ENCODE data around the gene PLA2G4D. TPM values are rescaled to one million over a fixed set of nuclear protein-coding genes. Genes with fewer than 3 reads are reported as not detected.

The PLA2G4D gene
- total RNA-seq, 4 donors from 2014 or later, result 0.19 to 5.9 (median 0.23) TPM

- Histone ChIP-seq H3K9me3 (no peaks in the 10 kb centered on the region), H3K4me3 (no peak overlapping the region), H3K27ac (no peak overlapping the region), H3K4me1 (peaks cover 4 to 16% (median 11%) of the 10 kb centered on the region in 3 donors), H3K27me3 (peaks cover 0 to 48% (median 0%) of the 10 kb centered on the region in 4 donors), H3K36me3 (no peaks in the 10 kb centered on the region)
- DNase-seq, result no peak
- intact Hi-C loops (cut with DNase I), result loop anchor here (5.0 kb wide), 1 partner anchor 54 kb away; no protein-coding TSS in a partner anchor
- 80 to 85% methylated on average over 7 to 9 of the region's 17 CpGs for WGBS, 2 donors
- TF ChIP-seq CTCF (IDR thresholded peaks at IDR 0.05) (no peak), POLR2A (IDR thresholded peaks at IDR 0.05) (no peak)
Observed at GRCh38 chr15:42082823-42083604, 11.3 kb downstream of the PLA2G4D start.

- intact Hi-C loops (cut with DNase I), result loop anchor here (5.0 kb wide), 1 partner anchor 55 kb away; no protein-coding TSS in a partner anchor
- no peak for DNase-seq
- Histone ChIP-seq H3K27ac (no peak overlapping the region), H3K27me3 (peaks cover 0 to 43% (median 0%) of the 10 kb centered on the region in 4 donors), H3K4me3 (no peak overlapping the region), H3K36me3 (no peaks in the 10 kb centered on the region), H3K9me3 (no peaks in the 10 kb centered on the region), H3K4me1 (peaks cover 4 to 16% (median 11%) of the 10 kb centered on the region in 3 donors)
- TF ChIP-seq CTCF (IDR thresholded peaks at IDR 0.05) (no peak), POLR2A (IDR thresholded peaks at IDR 0.05) (no peak)
- 88 to 89% methylated on average over 1 of the region's 1 CpG for WGBS, 2 donors
Observed at GRCh38 chr15:42082141-42082540, 12.2 kb downstream of the PLA2G4D start.

- H3K4me3 ChIP-seq, result no peak overlapping the region
- 97 to 100% methylated on average over 2 to 3 of the region's 11 CpGs for WGBS, 2 donors
- DNase-seq, result no peak
- no peak overlapping the region for H3K27ac ChIP-seq
- H3K27me3 ChIP-seq, result peaks cover 0 to 43% (median 0%) of the 10 kb centered on the region in 4 donors
- H3K36me3 ChIP-seq, result no peaks in the 10 kb centered on the region
- peaks cover 4 to 16% (median 11%) of the 10 kb centered on the region in 3 donors for H3K4me1 ChIP-seq
- intact Hi-C loops (cut with DNase I), result loop anchor here (5.0 kb wide), 1 partner anchor 56 kb away; no protein-coding TSS in a partner anchor
- no peak for TF ChIP-seq POLR2A (IDR thresholded peaks at IDR 0.05)
- no peak for TF ChIP-seq CTCF (IDR thresholded peaks at IDR 0.05)
- no peaks in the 10 kb centered on the region for H3K9me3 ChIP-seq
Observed at GRCh38 chr15:42080919-42081830, 13.2 kb downstream of the PLA2G4D start.

GRCh38 chr15:42080186-42080918, 14.0 kb downstream of the PLA2G4D start:
- intact Hi-C loops (cut with DNase I), result loop anchor here (5.0 kb wide), 1 partner anchor 57 kb away; no protein-coding TSS in a partner anchor
- no peaks in the 10 kb centered on the region for H3K36me3 ChIP-seq
- TF ChIP-seq CTCF (IDR thresholded peaks at IDR 0.05), result no peak
- TF ChIP-seq POLR2A (IDR thresholded peaks at IDR 0.05), result no peak
- 31 to 53% methylated on average over 14 to 16 of the region's 18 CpGs for WGBS, 2 donors
- DNase-seq, result no peak
- no peaks in the 10 kb centered on the region for H3K9me3 ChIP-seq
- peaks cover 0 to 43% (median 0%) of the 10 kb centered on the region in 4 donors for H3K27me3 ChIP-seq
- no peak overlapping the region for H3K27ac ChIP-seq
- no peak overlapping the region for H3K4me3 ChIP-seq
- peaks cover 4 to 16% (median 11%) of the 10 kb centered on the region in 3 donors for H3K4me1 ChIP-seq
